ENCODE data around the gene IL20RB.

IL20RB gene

GRCh38 chr3:137046747-137047146 is 89.0 kb downstream of the IL20RB start:
- TF ChIP-seq CTCF (IDR thresholded peaks at IDR 0.05; ENCODE audit: insufficient read depth, low read depth, low read length, missing control alignments): no peak
- no peak overlapping the region for H3K4me3 ChIP-seq (ENCODE audit: low read depth, low read length)
- DNase-seq (ENCODE audit: low read depth): no peak

GRCh38 chr3:137047240-137047639 is 89.5 kb downstream of the IL20RB start:
- DNase-seq (ENCODE audit: low read depth): no peak
- no peak for TF ChIP-seq CTCF (IDR thresholded peaks at IDR 0.05; ENCODE audit: insufficient read depth, low read depth, low read length, missing control alignments)
- no peak overlapping the region for H3K4me3 ChIP-seq (ENCODE audit: low read depth, low read length)

GRCh38 chr3:137050281-137050680 is 92.5 kb downstream of the IL20RB start:
- H3K4me3 ChIP-seq (ENCODE audit: low read depth, low read length): no peak overlapping the region
- no peak for DNase-seq (ENCODE audit: low read depth)
- TF ChIP-seq CTCF (IDR thresholded peaks at IDR 0.05; ENCODE audit: insufficient read depth, low read depth, low read length, missing control alignments): no peak

GRCh38 chr3:137052298-137052697 is 94.5 kb downstream of the IL20RB start:
- no peak for TF ChIP-seq CTCF (IDR thresholded peaks at IDR 0.05; ENCODE audit: insufficient read depth, low read depth, low read length, missing control alignments)
- no peak overlapping the region for H3K4me3 ChIP-seq (ENCODE audit: low read depth, low read length)
- no peak for DNase-seq (ENCODE audit: low read depth)

All from GM12865 (cell line).